Stimulated activated effector memory CD8-positive, alpha-beta T cell treated with anti-CD3 and anti-CD28 coated beads, Interleukin-12 subunit alpha, Interleukin-12 subunit beta, amount 100 ng/mL, for 72 hours (primary cell): ENCODE data around the gene GTPBP10.
"Not testable (repeated sequence)": the region's sequence is repeated elsewhere in the genome, so short reads cannot be mapped to it uniquely, and the experiment has no call there.

ENCODE experiments used
- ATAC-seq: fragments of 150-1000 bp; cut with Tn5 transposase; 2 replicates; pipeline ENCODE4 v1.10.0; 2021
- DNase-seq, 2 donors: peaks; one replicate each; pipeline ENCODE4 v3.0.0; 2021 to 2022; ENCODE audit warnings: low spot score in 2 of 2
- H3K27ac Mint-ChIP-seq: one replicate; pipeline ENCODE4 v1.8.0; 2022; ENCODE audit warnings: mild to moderate bottlenecking, mixed read lengths
- H3K36me3 Mint-ChIP-seq: one replicate; pipeline ENCODE4 v1.8.0; 2022; ENCODE audit warnings: mild to moderate bottlenecking, mixed read lengths
- H3K4me1 Mint-ChIP-seq: one replicate; pipeline ENCODE4 v1.8.0; 2022; ENCODE audit warnings: mixed read lengths
- H3K4me3 Mint-ChIP-seq: one replicate; pipeline ENCODE4 v1.8.0; 2022; ENCODE audit warnings: mild to moderate bottlenecking, mixed read lengths
- H3K9me3 Mint-ChIP-seq: one replicate; pipeline ENCODE4 v1.8.0; 2022; ENCODE audit warnings: mixed read lengths

Gene GTPBP10

GRCh38 chr7:90345016-90345415 is 1.5 kb upstream of the GTPBP10 start:
- H3K4me1 Mint-ChIP-seq = peaks cover 19% of the 10 kb centered on the region
- H3K9me3 Mint-ChIP-seq = peaks cover 3% of the 10 kb centered on the region
- H3K36me3 Mint-ChIP-seq = peaks cover 9% of the 10 kb centered on the region
- ATAC-seq (no peak), DNase-seq (no peak)
- H3K4me3 Mint-ChIP-seq = peak overlapping the region; percentile 89
- peak overlapping the region; percentile 98 for H3K27ac Mint-ChIP-seq

- peak; percentile 27 for ATAC-seq
- Mint-ChIP-seq H3K36me3 (peaks cover 9% of the 10 kb centered on the region), H3K4me3 (peak overlapping the region; percentile 89), H3K27ac (peak overlapping the region; percentile 98), H3K9me3 (peaks cover 3% of the 10 kb centered on the region), H3K4me1 (peaks cover 22% of the 10 kb centered on the region)
- no peak for DNase-seq
Measured at GRCh38 chr7:90345595-90346335, 751 bp upstream of the GTPBP10 start.

GRCh38 chr7:90347759-90348158 is 1.2 kb downstream of the GTPBP10 start:
- peaks cover 3% of the 10 kb centered on the region for H3K9me3 Mint-ChIP-seq
- H3K4me3 Mint-ChIP-seq = peak overlapping the region; percentile 89
- H3K27ac Mint-ChIP-seq = peak overlapping the region; percentile 98
- no peak for DNase-seq
- H3K36me3 Mint-ChIP-seq = peaks cover 19% of the 10 kb centered on the region
- H3K4me1 Mint-ChIP-seq = peaks cover 36% of the 10 kb centered on the region
- no peak for ATAC-seq

GRCh38 chr7:90349305-90349704 is 2.8 kb downstream of the GTPBP10 start:
- Mint-ChIP-seq H3K36me3 (peaks cover 35% of the 10 kb centered on the region), H3K4me3 (no peak overlapping the region), H3K9me3 (peaks cover 3% of the 10 kb centered on the region), H3K4me1 (peaks cover 36% of the 10 kb centered on the region), H3K27ac (no peak overlapping the region)
- no peak for ATAC-seq
- DNase-seq = no peak

- ATAC-seq = not testable (repeated sequence)
- H3K4me1 Mint-ChIP-seq = peaks cover 34% of the 10 kb centered on the region
- H3K36me3 Mint-ChIP-seq = peaks cover 42% of the 10 kb centered on the region
Measured at GRCh38 chr7:90350032-90350431, 3.5 kb downstream of the GTPBP10 start.

GRCh38 chr7:90351987-90352386 is 5.5 kb downstream of the GTPBP10 start:
- no peak for DNase-seq
- H3K4me1 Mint-ChIP-seq = peaks cover 24% of the 10 kb centered on the region
- H3K36me3 Mint-ChIP-seq = peaks cover 53% of the 10 kb centered on the region
- no peak overlapping the region for H3K4me3 Mint-ChIP-seq
- peaks cover 3% of the 10 kb centered on the region for H3K9me3 Mint-ChIP-seq
- no peak for ATAC-seq
- H3K27ac Mint-ChIP-seq = no peak overlapping the region

More at GRCh38 chr7:90350032-90350431, 3.5 kb downstream of the GTPBP10 start:
- not testable (repeated sequence) for H3K27ac Mint-ChIP-seq, DNase-seq, H3K9me3 Mint-ChIP-seq, H3K4me3 Mint-ChIP-seq

GRCh38 chr7:90383422-90383821 is 36.9 kb downstream of the GTPBP10 start:
- no peak for DNase-seq
- H3K9me3 Mint-ChIP-seq = no peaks in the 10 kb centered on the region
- H3K27ac Mint-ChIP-seq = no peak overlapping the region
- no peak overlapping the region for H3K4me3 Mint-ChIP-seq
- no peaks in the 10 kb centered on the region for H3K4me1 Mint-ChIP-seq
- ATAC-seq = no peak
- peaks cover 93% of the 10 kb centered on the region for H3K36me3 Mint-ChIP-seq

GRCh38 chr7:90383861-90384260 is 37.3 kb downstream of the GTPBP10 start:
- ATAC-seq = no peak
- Mint-ChIP-seq H3K4me3 (no peak overlapping the region), H3K9me3 (no peaks in the 10 kb centered on the region), H3K36me3 (peaks cover 89% of the 10 kb centered on the region), H3K27ac (no peak overlapping the region), H3K4me1 (no peaks in the 10 kb centered on the region)
- DNase-seq = no peak

- H3K9me3 Mint-ChIP-seq = no peaks in the 10 kb centered on the region
- H3K4me3 Mint-ChIP-seq = no peak overlapping the region
- DNase-seq (no peak), ATAC-seq (no peak)
- no peaks in the 10 kb centered on the region for H3K4me1 Mint-ChIP-seq
- H3K27ac Mint-ChIP-seq = no peak overlapping the region
- H3K36me3 Mint-ChIP-seq = peaks cover 83% of the 10 kb centered on the region
Measured at GRCh38 chr7:90384433-90384832, 37.9 kb downstream of the GTPBP10 start.

- H3K27ac Mint-ChIP-seq = no peak overlapping the region
- H3K9me3 Mint-ChIP-seq = no peaks in the 10 kb centered on the region
- peaks cover 51% of the 10 kb centered on the region for H3K36me3 Mint-ChIP-seq
- no peak overlapping the region for H3K4me3 Mint-ChIP-seq
- ATAC-seq (no peak), DNase-seq (no peak)
- no peaks in the 10 kb centered on the region for H3K4me1 Mint-ChIP-seq
Measured at GRCh38 chr7:90387470-90388240, 41.1 kb downstream of the GTPBP10 start.

GRCh38 chr7:90390926-90391325 is 44.4 kb downstream of the GTPBP10 start:
- Mint-ChIP-seq H3K4me3 (no peak overlapping the region), H3K9me3 (peaks cover 12% of the 10 kb centered on the region), H3K27ac (no peak overlapping the region), H3K4me1 (no peaks in the 10 kb centered on the region), H3K36me3 (peaks cover 18% of the 10 kb centered on the region)
- ATAC-seq (no peak), DNase-seq (no peak)

GRCh38 chr7:90391488-90391887 is 45.0 kb downstream of the GTPBP10 start:
- Mint-ChIP-seq H3K36me3 (peaks cover 12% of the 10 kb centered on the region), H3K4me3 (no peak overlapping the region), H3K27ac (no peak overlapping the region), H3K4me1 (no peaks in the 10 kb centered on the region), H3K9me3 (peaks cover 16% of the 10 kb centered on the region)
- ATAC-seq (no peak), DNase-seq (no peak)

GRCh38 chr7:90396420-90396819 is 49.9 kb downstream of the GTPBP10 start:
- no peak for DNase-seq
- H3K4me1 Mint-ChIP-seq = no peaks in the 10 kb centered on the region
- no peaks in the 10 kb centered on the region for H3K36me3 Mint-ChIP-seq

GRCh38 chr7:90401989-90402388 is 55.5 kb downstream of the GTPBP10 start:
- Mint-ChIP-seq H3K4me3 (no peak overlapping the region), H3K36me3 (peaks cover 6% of the 10 kb centered on the region), H3K4me1 (peaks cover 12% of the 10 kb centered on the region), H3K9me3 (peaks cover 8% of the 10 kb centered on the region), H3K27ac (no peak overlapping the region)
- DNase-seq (no peak), ATAC-seq (no peak)

More at GRCh38 chr7:90396420-90396819, 49.9 kb downstream of the GTPBP10 start:
- ATAC-seq = no peak
- H3K9me3 Mint-ChIP-seq = peaks cover 24% of the 10 kb centered on the region
- no peak overlapping the region for H3K4me3 Mint-ChIP-seq
- H3K27ac Mint-ChIP-seq = no peak overlapping the region

- Mint-ChIP-seq H3K9me3 (peaks cover 8% of the 10 kb centered on the region), H3K36me3 (peaks cover 6% of the 10 kb centered on the region), H3K4me1 (peaks cover 12% of the 10 kb centered on the region), H3K27ac (peak overlapping the region; percentile 98), H3K4me3 (peak overlapping the region; percentile 97)
- DNase-seq = no peak
- no peak for ATAC-seq
Measured at GRCh38 chr7:90402785-90403173, 56.3 kb downstream of the GTPBP10 start.
